Upper lobe of left lung (tissue), 4 donors: ENCODE results near the gene ADK.

Experiments
- CTCF ChIP-seq, 6 experiments: fragments of 450-650 bp in 4 of 6; fragments of 200-600 bp in 2 of 6; sonication (generic) in 2 of 6; IDR thresholded peaks; one replicate each; pipeline ENCODE4 v1.5.1; 2016 to 2019; ENCODE audit warnings: antibody characterized with exemption in 6 of 6
- EP300 ChIP-seq, 4 donors: sonication (generic); formaldehyde crosslinking; IDR thresholded peaks; one replicate each; pipeline ENCODE4 v1.5.1; 2017; ENCODE audit warnings: antibody characterized with exemption in 4 of 4, control low read depth in 2 of 4
- POLR2A ChIP-seq, 4 donors: fragments of 450-650 bp; IDR thresholded peaks; one replicate each; pipeline ENCODE4 v1.5.1; 2016 to 2017; ENCODE audit warnings: antibody characterized with exemption in 4 of 4, mild to moderate bottlenecking in 2 of 4
- POLR2AphosphoS5 ChIP-seq, 2 donors: sonication (generic); formaldehyde crosslinking; IDR thresholded peaks; one replicate each; pipeline ENCODE4 v1.5.1; 2017; ENCODE audit warnings: antibody characterized with exemption in 2 of 2

DNA sequence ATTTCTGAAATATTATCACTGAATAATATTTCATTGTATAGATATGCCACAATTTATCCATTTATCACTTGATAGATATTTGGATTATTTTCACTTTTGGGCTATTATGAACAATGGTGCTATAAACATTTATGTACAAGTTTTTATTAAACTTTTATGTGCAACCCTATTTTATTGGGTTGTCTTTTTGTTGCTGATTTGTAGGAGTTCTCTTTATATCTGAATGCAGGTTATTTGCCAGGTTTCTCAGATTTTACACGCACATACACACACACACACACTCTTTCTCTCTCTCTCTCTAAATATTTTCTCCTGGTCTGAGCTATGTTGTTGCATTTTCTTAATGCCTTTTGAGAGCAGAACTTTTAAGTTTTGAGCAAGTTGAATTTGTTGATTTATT is 36.2 kb downstream of the ADK start:
- no peak for TF ChIP-seq POLR2A (IDR thresholded peaks at IDR 0.05)
- no peak for TF ChIP-seq CTCF (IDR thresholded peaks at IDR 0.05)
- TF ChIP-seq EP300 (IDR thresholded peaks at IDR 0.05) = no peak
- TF ChIP-seq POLR2AphosphoS5 (IDR thresholded peaks at IDR 0.05) = no peak
